Measurements from ENCODE around the gene HOXA5. TPM values are rescaled to one million over a fixed set of nuclear protein-coding genes. Genes with fewer than 3 reads are reported as not detected.

Gene HOXA5
- total RNA-seq, 1 experiment from 2014 or later = 10.6 TPM

DNA sequence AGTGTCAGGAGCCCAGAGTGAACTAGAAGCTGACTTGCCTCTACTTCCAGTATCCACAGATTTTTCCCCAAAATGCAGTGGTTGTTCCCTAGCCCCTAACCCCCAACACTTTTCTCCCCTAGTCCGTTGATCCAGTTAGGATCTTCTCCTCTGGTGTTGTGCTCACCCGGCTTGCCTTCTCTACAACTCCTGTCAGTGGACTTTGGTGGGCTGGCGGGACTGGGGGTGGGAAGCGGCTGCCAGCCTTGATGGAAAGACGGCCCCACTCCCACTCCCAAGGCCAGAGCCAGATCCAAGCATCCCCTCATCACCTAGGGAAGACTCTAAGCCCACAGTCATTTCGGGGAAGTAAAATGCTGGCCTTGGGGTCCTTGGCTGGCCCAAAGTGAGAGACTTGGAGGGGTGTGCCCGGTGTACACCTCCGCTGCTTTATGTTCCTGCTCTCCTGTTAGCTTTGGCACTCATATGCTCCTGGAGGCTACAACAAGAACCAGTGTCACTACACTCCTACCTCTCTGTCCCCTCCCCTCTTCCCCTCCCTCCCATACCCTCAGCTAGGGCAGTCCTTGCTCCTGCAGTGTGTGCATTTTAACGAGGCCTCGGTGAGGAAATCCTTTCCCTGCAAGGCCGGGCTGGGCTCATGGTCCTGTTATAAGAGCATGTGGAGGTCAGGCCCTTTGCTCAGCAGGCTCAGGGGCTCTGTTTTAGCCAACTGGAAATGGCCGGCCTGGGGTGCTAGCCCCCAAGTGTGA, 31.6 kb upstream of the HOXA5 start:
- H3K27ac Mint-ChIP-seq (ENCODE audit: unreplicated experiment) = peak overlapping the region; percentile 3
- DNase-seq = no peak
- BruUV-seq (replicated peaks) = no TSS peak
- no peaks in the 10 kb centered on the region for H3K9me3 Mint-ChIP-seq (ENCODE audit: low read depth, unreplicated experiment)
- H3K27me3 Mint-ChIP-seq (ENCODE audit: unreplicated experiment) = no peaks in the 10 kb centered on the region
- H3K4me3 Mint-ChIP-seq (ENCODE audit: low read depth, unreplicated experiment) = peak overlapping the region; percentile 72
- intact Hi-C loops (cut with micrococcal nuclease; ENCODE audit: unreplicated experiment) = no loop called here
- peaks cover 35% of the 10 kb centered on the region for H3K4me1 Mint-ChIP-seq (ENCODE audit: low read depth, unreplicated experiment)
- TF ChIP-seq, protein P1, sequence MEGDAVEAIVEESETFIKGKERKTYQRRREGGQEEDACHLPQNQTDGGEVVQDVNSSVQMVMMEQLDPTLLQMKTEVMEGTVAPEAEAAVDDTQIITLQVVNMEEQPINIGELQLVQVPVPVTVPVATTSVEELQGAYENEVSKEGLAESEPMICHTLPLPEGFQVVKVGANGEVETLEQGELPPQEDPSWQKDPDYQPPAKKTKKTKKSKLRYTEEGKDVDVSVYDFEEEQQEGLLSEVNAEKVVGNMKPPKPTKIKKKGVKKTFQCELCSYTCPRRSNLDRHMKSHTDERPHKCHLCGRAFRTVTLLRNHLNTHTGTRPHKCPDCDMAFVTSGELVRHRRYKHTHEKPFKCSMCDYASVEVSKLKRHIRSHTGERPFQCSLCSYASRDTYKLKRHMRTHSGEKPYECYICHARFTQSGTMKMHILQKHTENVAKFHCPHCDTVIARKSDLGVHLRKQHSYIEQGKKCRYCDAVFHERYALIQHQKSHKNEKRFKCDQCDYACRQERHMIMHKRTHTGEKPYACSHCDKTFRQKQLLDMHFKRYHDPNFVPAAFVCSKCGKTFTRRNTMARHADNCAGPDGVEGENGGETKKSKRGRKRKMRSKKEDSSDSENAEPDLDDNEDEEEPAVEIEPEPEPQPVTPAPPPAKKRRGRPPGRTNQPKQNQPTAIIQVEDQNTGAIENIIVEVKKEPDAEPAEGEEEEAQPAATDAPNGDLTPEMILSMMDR (IDR thresholded peaks at IDR 0.05; ENCODE audit: unreplicated experiment) = no peak
- H3K36me3 Mint-ChIP-seq (ENCODE audit: insufficient read depth, unreplicated experiment) = peaks cover 31% of the 10 kb centered on the region
- CTCF ChIA-PET = no interaction called here

DNA sequence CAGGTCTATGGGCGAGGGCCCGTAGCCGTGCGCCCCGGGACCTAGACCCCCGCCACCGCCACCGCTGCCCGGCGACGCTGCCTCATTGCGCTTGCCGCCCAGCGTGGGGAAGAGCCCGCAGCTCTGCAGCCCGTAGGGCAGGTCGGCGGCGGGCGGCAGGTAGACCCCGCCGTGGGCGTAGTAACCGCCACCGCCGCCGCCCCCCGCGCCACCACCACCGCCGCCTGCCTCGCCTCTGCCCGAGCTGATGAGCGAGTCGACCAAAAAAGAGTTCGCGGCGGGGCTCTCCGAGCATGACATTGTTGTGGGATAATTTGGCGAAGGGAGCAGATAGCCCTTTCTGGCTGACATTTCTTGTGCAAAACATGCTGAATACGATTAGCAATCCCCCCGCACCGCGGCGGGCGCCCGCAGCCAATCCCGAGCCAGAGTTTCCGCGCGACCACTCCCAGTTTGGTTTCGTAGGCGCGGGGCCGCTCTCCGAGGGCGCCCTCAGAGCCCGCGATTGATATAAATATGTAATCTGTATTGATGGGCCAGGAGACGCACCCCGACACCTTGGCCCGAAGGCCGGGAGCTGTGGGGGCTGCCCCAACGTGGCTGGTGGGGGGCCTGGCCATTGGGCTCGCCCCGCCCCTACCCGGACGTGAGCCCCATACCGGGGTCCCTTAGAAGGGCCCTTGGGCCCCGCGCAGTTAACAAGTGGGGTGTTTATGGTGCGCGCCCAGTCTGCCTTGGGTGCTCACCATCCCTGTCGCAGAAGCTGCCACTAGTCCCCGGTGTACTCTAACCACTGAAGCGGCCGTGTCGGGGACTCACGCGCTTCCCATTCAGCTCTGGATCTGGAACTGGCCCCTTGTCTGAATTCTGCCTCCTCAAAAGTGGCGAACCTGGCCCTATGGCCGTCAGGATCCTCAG, 30.7 kb upstream of the HOXA5 start, which contains the start of gene HOXA10:
TSS of gene HOXA10 (minus strand) at position 365 of the 918 bp plus-strand sequence. CDS start at position 351, 14 bp downstream.
- TF ChIP-seq, protein P1 (IDR thresholded peaks at IDR 0.05; ENCODE audit: unreplicated experiment) = no peak
- Mint-ChIP-seq H3K27me3 (ENCODE audit: unreplicated experiment) (no peaks in the 10 kb centered on the region), H3K27ac (ENCODE audit: unreplicated experiment) (peak within 1 kb of the TSS; percentile 3), H3K4me1 (ENCODE audit: low read depth, unreplicated experiment) (peaks cover 29% of the 10 kb centered on the region), H3K36me3 (ENCODE audit: insufficient read depth, unreplicated experiment) (peaks cover 39% of the 10 kb centered on the region), H3K4me3 (ENCODE audit: low read depth, unreplicated experiment) (peak within 1 kb of the TSS; percentile 72), H3K9me3 (ENCODE audit: low read depth, unreplicated experiment) (no peaks in the 10 kb centered on the region)
- no peak for DNase-seq
- CTCF ChIA-PET = interaction anchor here (0.7 to 2.1 kb wide), 2 partner anchors 24 to 616 kb away, joined by 3 to 8 read pairs; no protein-coding TSS in a partner anchor
- no TSS peak for BruUV-seq (replicated peaks)
- intact Hi-C loops (cut with micrococcal nuclease; ENCODE audit: unreplicated experiment) = no loop called here

- Mint-ChIP-seq H3K4me1 (ENCODE audit: low read depth, unreplicated experiment) (peaks cover 34% of the 10 kb centered on the region), H3K4me3 (ENCODE audit: low read depth, unreplicated experiment) (peak overlapping the region; percentile 72), H3K9me3 (ENCODE audit: low read depth, unreplicated experiment) (no peaks in the 10 kb centered on the region), H3K27ac (ENCODE audit: unreplicated experiment) (no peak overlapping the region), H3K27me3 (ENCODE audit: unreplicated experiment) (no peaks in the 10 kb centered on the region), H3K36me3 (ENCODE audit: insufficient read depth, unreplicated experiment) (peaks cover 44% of the 10 kb centered on the region)
- DNase-seq = peak; percentile 73
- CTCF ChIA-PET = interaction anchor here (0.7 to 2.1 kb wide), 2 partner anchors 23 to 616 kb away, joined by 3 to 8 read pairs; no protein-coding TSS in a partner anchor
- TF ChIP-seq, protein P1 (IDR thresholded peaks at IDR 0.05; ENCODE audit: unreplicated experiment) = no peak
- BruUV-seq (replicated peaks) = no TSS peak
- intact Hi-C loops (cut with micrococcal nuclease; ENCODE audit: unreplicated experiment) = no loop called here
Measured at GRCh38 chr7:27173511-27173955, 30.1 kb upstream of the HOXA5 start.

DNA sequence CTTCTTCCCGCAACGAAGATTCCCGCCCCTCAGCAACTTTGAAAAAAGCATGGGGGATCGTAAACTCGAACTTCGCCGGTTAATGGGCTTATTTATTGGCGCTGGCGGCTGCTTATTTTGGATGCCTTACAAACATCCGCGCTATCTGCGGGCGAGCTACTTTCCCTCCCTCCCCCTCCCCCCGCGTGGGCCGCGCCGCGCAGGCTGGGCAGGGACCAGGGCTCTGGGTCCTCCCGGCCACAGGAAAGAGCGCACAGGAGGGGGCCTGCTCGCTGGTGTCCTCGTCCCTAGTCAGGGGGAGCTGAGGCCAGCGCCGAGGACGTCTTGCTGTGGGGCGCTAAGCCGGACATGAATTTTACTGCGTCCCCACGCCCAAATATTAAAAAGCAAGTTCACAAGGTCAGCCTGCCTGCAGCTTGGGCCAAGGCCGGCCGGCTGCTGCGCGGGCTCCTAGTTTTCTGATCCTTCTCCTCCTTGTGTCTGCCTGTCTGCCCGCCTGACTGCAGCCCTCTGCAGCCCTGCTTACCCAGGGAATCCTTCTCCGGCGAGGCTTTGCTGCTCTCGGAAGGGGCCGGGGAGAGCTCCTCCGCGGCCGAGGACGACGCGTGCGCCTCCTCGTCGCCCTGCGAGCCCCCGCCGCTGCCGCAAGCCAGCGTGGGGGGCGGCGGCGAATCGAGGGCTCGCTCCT, 29.5 kb upstream of the HOXA5 start:
- peak; percentile 52 for DNase-seq
- Mint-ChIP-seq H3K27ac (ENCODE audit: unreplicated experiment) (peak overlapping the region; percentile 22), H3K9me3 (ENCODE audit: low read depth, unreplicated experiment) (no peaks in the 10 kb centered on the region), H3K4me1 (ENCODE audit: low read depth, unreplicated experiment) (peaks cover 37% of the 10 kb centered on the region), H3K27me3 (ENCODE audit: unreplicated experiment) (no peaks in the 10 kb centered on the region), H3K36me3 (ENCODE audit: insufficient read depth, unreplicated experiment) (peaks cover 44% of the 10 kb centered on the region), H3K4me3 (ENCODE audit: low read depth, unreplicated experiment) (peak overlapping the region; percentile 72)
- CTCF ChIA-PET = interaction anchor here (2.1 kb wide), 1 partner anchor 22 kb away, joined by 8 read pairs; no protein-coding TSS in a partner anchor
- TF ChIP-seq, protein P1 (IDR thresholded peaks at IDR 0.05; ENCODE audit: unreplicated experiment) = no peak
- intact Hi-C loops (cut with micrococcal nuclease; ENCODE audit: unreplicated experiment) = no loop called here
- BruUV-seq (replicated peaks) = no TSS peak

Data from Calu3 (cell line).